Inferior parietal cortex (tissue), 1 donor: ENCODE data around the gene MTFMT.
"Not testable (repeated sequence)": the region's sequence is repeated elsewhere in the genome, so short reads cannot be mapped to it uniquely, and the experiment has no call there.

Experiments used
- DNase-seq: peaks from one replicate; pipeline ENCODE4 v3.0.0-alpha.2; 2016; ENCODE audit errors: extremely low spot score

Gene MTFMT

GRCh38 chr15:65060641-65061397 lies 31.4 kb upstream of the MTFMT start:
- peak; percentile 58 for DNase-seq

- DNase-seq, result no peak
Observed at GRCh38 chr15:65059931-65060596, 30.6 kb upstream of the MTFMT start.

GRCh38 chr15:65059369-65059750 lies 29.9 kb upstream of the MTFMT start:
- DNase-seq, result no peak

GRCh38 chr15:65058394-65059368 lies 29.2 kb upstream of the MTFMT start:
- no peak for DNase-seq

GRCh38 chr15:65057549-65057940 lies 28.1 kb upstream of the MTFMT start:
- no peak for DNase-seq

GRCh38 chr15:65056868-65057548 lies 27.6 kb upstream of the MTFMT start:
- DNase-seq, result no peak

- DNase-seq, result no peak
Observed at GRCh38 chr15:65056106-65056505, 26.7 kb upstream of the MTFMT start.

GRCh38 chr15:65055201-65055870 lies 25.9 kb upstream of the MTFMT start:
- DNase-seq, result no peak

GRCh38 chr15:65054333-65055200 lies 25.1 kb upstream of the MTFMT start:
- peak; percentile 80 for DNase-seq

- DNase-seq, result no peak
Observed at GRCh38 chr15:65052956-65053355, 23.5 kb upstream of the MTFMT start.

GRCh38 chr15:65051266-65051665 lies 21.8 kb upstream of the MTFMT start:
- no peak for DNase-seq

GRCh38 chr15:65050270-65050669 lies 20.8 kb upstream of the MTFMT start:
- no peak for DNase-seq

GRCh38 chr15:65049418-65049840 lies 20.0 kb upstream of the MTFMT start:
- peak; percentile 95 for DNase-seq

- DNase-seq, result no peak
Observed at GRCh38 chr15:65048241-65048640, 18.8 kb upstream of the MTFMT start.

GRCh38 chr15:65044724-65045481 lies 15.5 kb upstream of the MTFMT start, which contains the start of gene SLC51B:
Gene SLC51B (plus strand): TSS chr15:65045387. CDS start chr15:65050005, 4,618 bp downstream.
- DNase-seq, result no peak

- DNase-seq, result not testable (repeated sequence)
Observed at GRCh38 chr15:65044218-65044617, 14.8 kb upstream of the MTFMT start.

- no peak for DNase-seq
Observed at GRCh38 chr15:65042776-65043327, 13.4 kb upstream of the MTFMT start.

GRCh38 chr15:65041787-65042186 lies 12.3 kb upstream of the MTFMT start:
- DNase-seq, result no peak

- DNase-seq, result no peak
Observed at GRCh38 chr15:65040461-65040860, 11.0 kb upstream of the MTFMT start.
